ENCODE data around the gene LRRC8D. TPM values are rescaled to one million over a fixed set of nuclear protein-coding genes. Genes with fewer than 3 reads are reported as not detected.

The LRRC8D gene
- total RNA-seq, 1 experiment from 2014 or later = 39.4 TPM

GRCh38 chr1:89942825-89943658, 122.2 kb downstream of the LRRC8D start:
- no peak for DNase-seq
- Histone ChIP-seq H3K4me3 (ENCODE audit: low read depth, low read length) (no peak overlapping the region), H3K4me1 (peaks cover 4% of the 10 kb centered on the region), H3K27me3 (replicated peaks; ENCODE audit: control insufficient read depth, insufficient read depth, low read length) (no peaks in the 10 kb centered on the region), H3K36me3 (ENCODE audit: control insufficient read depth, insufficient read depth, low read length) (no peaks in the 10 kb centered on the region), H3K9me3 (no peaks in the 10 kb centered on the region)
- intact Hi-C loops (cut with micrococcal nuclease; ENCODE audit: unreplicated experiment) = loop anchor here (5.0 kb wide), 1 partner anchor 91 kb away; no protein-coding TSS in a partner anchor
- Mint-ChIP-seq H3K27ac (ENCODE audit: unreplicated experiment) (no peak overlapping the region), H3K27me3 (ENCODE audit: insufficient read depth, unreplicated experiment) (no peaks in the 10 kb centered on the region), H3K9me3 (ENCODE audit: unreplicated experiment) (no peaks in the 10 kb centered on the region), H3K4me3 (ENCODE audit: unreplicated experiment) (no peak overlapping the region), H3K36me3 (ENCODE audit: insufficient read depth, unreplicated experiment) (no peaks in the 10 kb centered on the region), H3K4me1 (ENCODE audit: low read depth, unreplicated experiment) (peaks cover 8% of the 10 kb centered on the region)
- no TSS peak for BruUV-seq (replicated peaks)
- TF ChIP-seq CTCF (IDR thresholded peaks at IDR 0.05; ENCODE audit: insufficient read depth in 1 of 2, low read depth in 1 of 2, low read length in 1 of 2, severe bottlenecking in 1 of 2, unreplicated experiment in 1 of 2) = no peak
- POLR2A ChIA-PET = interaction anchor here (0.8 kb wide), 1 partner anchor 40 kb away, joined by 5 read pairs; no protein-coding TSS in a partner anchor
- CTCF ChIA-PET = interaction anchor here (0.8 kb wide), 1 partner anchor 22 kb away, joined by 3 read pairs; no protein-coding TSS in a partner anchor

- H3K4me3 ChIP-seq (ENCODE audit: low read depth, low read length) = no peak overlapping the region
- intact Hi-C loops (cut with micrococcal nuclease; ENCODE audit: unreplicated experiment) = loop anchor here (5.0 kb wide), 1 partner anchor 92 kb away; no protein-coding TSS in a partner anchor
- Mint-ChIP-seq H3K4me1 (ENCODE audit: low read depth, unreplicated experiment) (peaks cover 12% of the 10 kb centered on the region), H3K36me3 (ENCODE audit: insufficient read depth, unreplicated experiment) (no peaks in the 10 kb centered on the region), H3K27ac (ENCODE audit: unreplicated experiment) (no peak overlapping the region), H3K4me3 (ENCODE audit: unreplicated experiment) (no peak overlapping the region), H3K9me3 (ENCODE audit: unreplicated experiment) (no peaks in the 10 kb centered on the region), H3K27me3 (ENCODE audit: insufficient read depth, unreplicated experiment) (no peaks in the 10 kb centered on the region)
- DNase-seq = no peak
- H3K36me3 ChIP-seq (ENCODE audit: control insufficient read depth, insufficient read depth, low read length) = no peaks in the 10 kb centered on the region
- CTCF ChIA-PET = interaction anchor here (0.6 to 0.8 kb wide), 2 partner anchors 23 to 101 kb away, joined by 3 read pairs; no protein-coding TSS in a partner anchor
- BruUV-seq (replicated peaks) = no TSS peak
- H3K9me3 ChIP-seq = no peaks in the 10 kb centered on the region
- no peaks in the 10 kb centered on the region for H3K27me3 ChIP-seq (replicated peaks; ENCODE audit: control insufficient read depth, insufficient read depth, low read length)
- POLR2A ChIA-PET = interaction anchor here (0.8 kb wide), 1 partner anchor 42 kb away, joined by 5 read pairs; no protein-coding TSS in a partner anchor
- H3K4me1 ChIP-seq = no peaks in the 10 kb centered on the region
- no peak for TF ChIP-seq CTCF (IDR thresholded peaks at IDR 0.05; ENCODE audit: insufficient read depth in 1 of 2, low read depth in 1 of 2, low read length in 1 of 2, severe bottlenecking in 1 of 2, unreplicated experiment in 1 of 2)
These were observed 123.3 kb downstream of the LRRC8D start for GRCh38 chr1:89943846-89944781.
